Measurements from ENCODE around the gene SAP130. TPM values are rescaled to one million over a fixed set of nuclear protein-coding genes. Genes with fewer than 3 reads are reported as not detected.

The SAP130 gene
- total RNA-seq, 1 donor from 2014 or later: 17.1 TPM

- H3K4me3 Mint-ChIP-seq (ENCODE audit: unreplicated experiment): no peak overlapping the region
- TF ChIP-seq CTCF (IDR thresholded peaks at IDR 0.05): no peak
- DNase-seq (ENCODE audit: low spot score): no peak
Observed at GRCh38 chr2:127891811-127892210, 136.0 kb downstream of the SAP130 start.

More at GRCh38 chr2:127891811-127892210, 136.0 kb downstream of the SAP130 start:
- Mint-ChIP-seq H3K9me3 (ENCODE audit: low read depth) (no peaks in the 10 kb centered on the region), H3K36me3 (ENCODE audit: low read depth) (peaks cover 1% of the 10 kb centered on the region), H3K27me3 (ENCODE audit: low read depth) (no peaks in the 10 kb centered on the region), H3K4me1 (ENCODE audit: low read depth) (peaks cover 17% of the 10 kb centered on the region), H3K27ac (ENCODE audit: unreplicated experiment) (no peak overlapping the region)

Other genes with a start within 250 kb of the SAP130 start
- 33.3 to 45.6 TPM (median 37.2 TPM) in 3 replicates for gene WDR33, start 216.9 kb downstream of the SAP130 start, total RNA-seq
- gene POLR2D, start 169.9 kb downstream of the SAP130 start, total RNA-seq: 26.2 to 30.1 TPM (median 29.4 TPM) in 3 replicates
- gene AMMECR1L, start 142.1 kb downstream of the SAP130 start, total RNA-seq: 21.5 to 25.4 TPM (median 25.2 TPM) in 3 replicates
- 39.4 to 62.1 TPM (median 47.1 TPM) in 3 replicates for gene UGGT1, start 63.1 kb upstream of the SAP130 start, total RNA-seq

Measured in chondrocyte (in vitro differentiated cells).